Measurements from ENCODE around the gene TRIML1.

Gene TRIML1

GRCh38 chr4:188139141-188139540 lies at the start of gene TRIML1:
TSS of gene TRIML1 (plus strand) at chr4:188139441. CDS start at chr4:188139559, 118 bp downstream.
- DNase-seq = no peak

GRCh38 chr4:188092824-188093223 lies 46.4 kb upstream of the TRIML1 start:
- DNase-seq = no peak

- no peak for DNase-seq
These were observed 32.8 kb upstream of the TRIML1 start for GRCh38 chr4:188106454-188106853.

GRCh38 chr4:188107931-188108843 lies 31.1 kb upstream of the TRIML1 start:
- no peak for DNase-seq

- no peak for DNase-seq
These were observed 30.0 kb upstream of the TRIML1 start, which contains the start of gene TRIML2 for GRCh38 chr4:188109157-188109755. TSS of gene TRIML2 (minus strand) at chr4:188109603. CDS start at chr4:188105368, 4,235 bp downstream.

GRCh38 chr4:188110036-188110435 lies 29.2 kb upstream of the TRIML1 start:
- no peak for DNase-seq

- no peak for DNase-seq
These were observed 28.3 kb upstream of the TRIML1 start for GRCh38 chr4:188110741-188111471.

GRCh38 chr4:188111955-188112354 lies 27.3 kb upstream of the TRIML1 start:
- DNase-seq = no peak

- no peak for DNase-seq
These were observed 26.1 kb upstream of the TRIML1 start for GRCh38 chr4:188113156-188113555.

- DNase-seq = no peak
These were observed 21.5 kb upstream of the TRIML1 start for GRCh38 chr4:188117631-188118324.

- DNase-seq = no peak
These were observed 17.7 kb upstream of the TRIML1 start for GRCh38 chr4:188121530-188121929.

GRCh38 chr4:188127214-188127874 lies 11.9 kb upstream of the TRIML1 start:
- no peak for DNase-seq

- DNase-seq = no peak
These were observed 8.9 kb upstream of the TRIML1 start for GRCh38 chr4:188130355-188130754.

- no peak for DNase-seq
These were observed 7.0 kb upstream of the TRIML1 start for GRCh38 chr4:188132232-188132631.

GRCh38 chr4:188138227-188138626 lies 1.0 kb upstream of the TRIML1 start:
- DNase-seq = no peak

- DNase-seq = no peak
These were observed 430 bp downstream of the TRIML1 start for GRCh38 chr4:188139671-188140070.

GRCh38 chr4:188143731-188144130 lies 4.5 kb downstream of the TRIML1 start:
- DNase-seq = no peak

- no peak for DNase-seq
These were observed 6.4 kb downstream of the TRIML1 start for GRCh38 chr4:188145601-188146000.

GRCh38 chr4:188146618-188147017 lies 7.4 kb downstream of the TRIML1 start:
- DNase-seq = no peak

- DNase-seq = no peak
These were observed 7.9 kb downstream of the TRIML1 start for GRCh38 chr4:188147176-188147575.

GRCh38 chr4:188147776-188148175 lies 8.5 kb downstream of the TRIML1 start:
- DNase-seq = no peak
